Measurements from ENCODE around the gene SLC25A10.

- TF ChIP-seq POLR2A (IDR thresholded peaks at IDR 0.05) (peak in 1 of 2 donors; percentile 19), CTCF (IDR thresholded peaks at IDR 0.05) (peak in 3 of 6 experiments; percentile 29 to 40 (median 32))
These were observed 452 bp downstream of the SLC25A10 start for GRCh38 chr17:81712468-81713003.
